SK-N-SH (cell line): Measurements from ENCODE around the gene NFKB1.

Experiments
- CTCF ChIP-seq: fragments of 200-600 bp; sonication (generic); IDR thresholded peaks from 2 replicates; pipeline ENCODE4 v1.6.1; 2017; ENCODE audit warnings: antibody characterized with exemption, mild to moderate bottlenecking, moderate library complexity
- EP300 ChIP-seq, 2 experiments: IDR thresholded peaks; 2 replicates each; pipeline versions ENCODE4 v1.4.0 to v1.6.1; 2012; ENCODE audit warnings: borderline replicate concordance in 1 of 2, low read depth in 1 of 2, low read length in 1 of 2
- EZH2phosphoT487 ChIP-seq: fragments of 200-600 bp; sonication (generic); IDR thresholded peaks from 2 replicates; pipeline ENCODE4 v1.6.1; 2017; ENCODE audit warnings: low read depth, mixed run types, mild to moderate bottlenecking, antibody characterized with exemption, moderate library complexity, borderline replicate concordance
- GABPA ChIP-seq: IDR thresholded peaks from 2 replicates; pipeline ENCODE4 v1.4.0; 2012; ENCODE audit warnings: low read depth, mild to moderate bottlenecking
- GATA2 ChIP-seq: sonication (generic); formaldehyde crosslinking; IDR thresholded peaks from 2 replicates; pipeline ENCODE4 v1.5.0; 2020; ENCODE audit warnings: mild to moderate bottlenecking, missing genetic modification reagents
- NRF1 ChIP-seq: IDR thresholded peaks from 2 replicates; pipeline ENCODE4 v1.6.1; 2012; ENCODE audit warnings: low read depth, mild to moderate bottlenecking, low read length
- POLR2AphosphoS5 ChIP-seq: IDR thresholded peaks from 2 replicates; pipeline ENCODE4 v1.6.1; 2012; ENCODE audit warnings: low read depth, low read length
- RAD21 ChIP-seq: IDR thresholded peaks from 2 replicates; pipeline ENCODE4 v1.6.1; 2012; ENCODE audit warnings: mild to moderate bottlenecking, low read length
- RCOR1 ChIP-seq: fragments of 150-350 bp; IDR thresholded peaks from 2 replicates; pipeline ENCODE4 v1.6.1; 2017; ENCODE audit warnings: antibody characterized with exemption, low read length
- RFX5 ChIP-seq: IDR thresholded peaks from 2 replicates; pipeline ENCODE4 v1.6.1; 2012; ENCODE audit warnings: mild to moderate bottlenecking, improper control_type of control experiment, low read length
- RXRA ChIP-seq: IDR thresholded peaks from 2 replicates; pipeline ENCODE4 v1.4.0; 2012; ENCODE audit warnings: low read depth, mild to moderate bottlenecking, borderline replicate concordance
- SIN3A ChIP-seq: IDR thresholded peaks from 2 replicates; pipeline ENCODE4 v1.6.1; 2012; ENCODE audit warnings: low read depth, mild to moderate bottlenecking, low read length, moderate library complexity, borderline replicate concordance
- TAF1 ChIP-seq: IDR thresholded peaks from 2 replicates; pipeline ENCODE4 v1.6.1; 2012; ENCODE audit warnings: low read depth, mild to moderate bottlenecking, low read length, moderate library complexity, borderline replicate concordance

DNA sequence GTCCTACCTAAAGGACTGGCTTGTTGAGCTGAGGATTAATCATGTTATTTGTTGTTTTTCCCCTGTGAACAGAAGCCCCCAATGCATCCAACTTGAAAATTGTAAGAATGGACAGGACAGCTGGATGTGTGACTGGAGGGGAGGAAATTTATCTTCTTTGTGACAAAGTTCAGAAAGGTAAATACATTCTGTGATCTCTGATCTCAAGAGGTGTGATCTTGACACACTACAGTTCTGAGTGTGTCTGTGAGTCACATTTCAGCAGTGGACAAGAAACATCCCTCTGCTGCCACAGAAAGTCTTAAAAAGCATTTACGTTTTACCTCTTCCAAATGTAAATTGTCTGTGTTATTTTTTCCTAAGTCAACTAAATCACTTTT is 79.3 kb downstream of the NFKB1 start:
- TF ChIP-seq CTCF, result no peak
- no peak for TF ChIP-seq RAD21
- TF ChIP-seq RFX5, result no peak
- no peak for TF ChIP-seq GABPA
- no peak for TF ChIP-seq EZH2phosphoT487
- TF ChIP-seq EP300 (IDR thresholded peaks at IDR 0.05; ENCODE audit: borderline replicate concordance in 1 of 2, low read depth in 1 of 2, low read length in 1 of 2), result no peak
- no peak for TF ChIP-seq RCOR1
- no peak for TF ChIP-seq TAF1
- TF ChIP-seq RXRA, result no peak
- no peak for TF ChIP-seq NRF1
- TF ChIP-seq GATA2 (CRISPR knock-in tag), result no peak
- TF ChIP-seq SIN3A, result no peak
- no peak for TF ChIP-seq POLR2AphosphoS5
